GM19035 (cell line): Measurements from ENCODE around the gene FCGR3B.
A peak's percentile ranks its signal among the peaks of the same experiment; 100 is the strongest.
"Not testable (repeated sequence)": the region's sequence is repeated elsewhere in the genome, so short reads cannot be mapped to it uniquely, and the experiment has no call there.

Experiments
- ATAC-seq: cut with Tn5 transposase; IDR thresholded peaks from one replicate; pipeline ENCODE4 v1.9.1; 2021; ENCODE audit not compliant: unreplicated experiment

FCGR3B gene

GRCh38 chr1:161631076-161631475, at the start of gene FCGR3B:
TSS of gene FCGR3B (minus strand) at chr1:161631176. CDS start at chr1:161631094, 82 bp downstream.
- no peak for ATAC-seq

GRCh38 chr1:161678500-161678899, 47.5 kb upstream of the FCGR3B start:
- ATAC-seq, result no peak

- ATAC-seq, result no peak
These were observed 46.1 kb upstream of the FCGR3B start for GRCh38 chr1:161676958-161677689.

- ATAC-seq, result no peak
These were observed 45.5 kb upstream of the FCGR3B start for GRCh38 chr1:161676441-161676840.

- not testable (repeated sequence) for ATAC-seq
These were observed 43.9 kb upstream of the FCGR3B start for GRCh38 chr1:161674908-161675307.

- not testable (repeated sequence) for ATAC-seq
These were observed 43.5 kb upstream of the FCGR3B start for GRCh38 chr1:161674447-161674846.

GRCh38 chr1:161673437-161673836, 42.5 kb upstream of the FCGR3B start:
- not testable (repeated sequence) for ATAC-seq

GRCh38 chr1:161671045-161672020, 40.4 kb upstream of the FCGR3B start:
- ATAC-seq, result not testable (repeated sequence)

GRCh38 chr1:161664689-161665088, 33.7 kb upstream of the FCGR3B start:
- ATAC-seq, result not testable (repeated sequence)

GRCh38 chr1:161663569-161663968, 32.6 kb upstream of the FCGR3B start:
- ATAC-seq, result peak; percentile 22

GRCh38 chr1:161662684-161663339, 31.8 kb upstream of the FCGR3B start, which contains the start of gene FCGR2B:
TSS of gene FCGR2B (plus strand) at chr1:161663143. CDS start at chr1:161663242, 99 bp downstream.
- peak; percentile 72 for ATAC-seq

GRCh38 chr1:161661660-161662311, 30.8 kb upstream of the FCGR3B start:
- ATAC-seq, result not testable (repeated sequence)

- not testable (repeated sequence) for ATAC-seq
These were observed 27.5 kb upstream of the FCGR3B start for GRCh38 chr1:161658524-161658923.

GRCh38 chr1:161653971-161654370, 23.0 kb upstream of the FCGR3B start:
- not testable (repeated sequence) for ATAC-seq

GRCh38 chr1:161653541-161653940, 22.6 kb upstream of the FCGR3B start:
- not testable (repeated sequence) for ATAC-seq

GRCh38 chr1:161647507-161648360, 16.8 kb upstream of the FCGR3B start:
- not testable (repeated sequence) for ATAC-seq

GRCh38 chr1:161644855-161645254, 13.9 kb upstream of the FCGR3B start:
- ATAC-seq, result not testable (repeated sequence)

GRCh38 chr1:161643481-161644208, 12.7 kb upstream of the FCGR3B start:
- ATAC-seq, result not testable (repeated sequence)

- ATAC-seq, result not testable (repeated sequence)
These were observed 11.7 kb upstream of the FCGR3B start for GRCh38 chr1:161642697-161643096.
